ENCODE results near the gene TFAP2B.

TFAP2B gene

GRCh38 chr6:50849796-50850180, 31.1 kb downstream of the TFAP2B start:
- no peak for DNase-seq

- no peak for DNase-seq
These were observed 31.8 kb downstream of the TFAP2B start for GRCh38 chr6:50850223-50851048.

GRCh38 chr6:50851049-50851845, 32.6 kb downstream of the TFAP2B start:
- DNase-seq = no peak

GRCh38 chr6:50853939-50854338, 35.3 kb downstream of the TFAP2B start:
- no peak for DNase-seq

GRCh38 chr6:50861692-50862091, 43.0 kb downstream of the TFAP2B start:
- DNase-seq = no peak

GRCh38 chr6:50862176-50862575, 43.5 kb downstream of the TFAP2B start:
- DNase-seq = no peak

- no peak for DNase-seq
These were observed 45.9 kb downstream of the TFAP2B start for GRCh38 chr6:50864601-50865000.

GRCh38 chr6:50868466-50868865, 49.8 kb downstream of the TFAP2B start:
- no peak for DNase-seq

- DNase-seq = no peak
These were observed 54.5 kb downstream of the TFAP2B start for GRCh38 chr6:50873167-50873566.

GRCh38 chr6:50884364-50884763, 65.7 kb downstream of the TFAP2B start:
- DNase-seq = no peak

GRCh38 chr6:50887112-50887511, 68.4 kb downstream of the TFAP2B start:
- DNase-seq = no peak

- no peak for DNase-seq
These were observed 70.8 kb downstream of the TFAP2B start for GRCh38 chr6:50889497-50889896.

- DNase-seq = no peak
These were observed 71.3 kb downstream of the TFAP2B start for GRCh38 chr6:50889935-50890334.

GRCh38 chr6:50890579-50890978, 71.9 kb downstream of the TFAP2B start:
- DNase-seq = no peak

- no peak for DNase-seq
These were observed 72.6 kb downstream of the TFAP2B start for GRCh38 chr6:50891290-50891689.
